Left ventricle myocardium inferior (tissue), 1 donor: ENCODE results near the gene SEMA4D. TPM values are rescaled to one million over a fixed set of nuclear protein-coding genes. Genes with fewer than 3 reads are reported as not detected.

ENCODE experiments used
- DNase-seq: peaks from one replicate; pipeline ENCODE4 v3.0.0-alpha.2; 2020
- H3K27ac ChIP-seq: fragments of 200-600 bp; replicated peaks from 2 replicates; pipeline ENCODE4 v1.8.0; 2021
- H3K27me3 ChIP-seq: fragments of 200-600 bp; 2 replicates; pipeline ENCODE4 v1.8.0; 2021; ENCODE audit warnings: low read depth
- H3K36me3 ChIP-seq: fragments of 200-600 bp; 2 replicates; pipeline ENCODE4 v1.8.0; 2021
- H3K4me1 ChIP-seq: fragments of 200-600 bp; 2 replicates; pipeline ENCODE4 v1.8.0; 2021
- H3K4me3 ChIP-seq: fragments of 200-600 bp; 2 replicates; pipeline ENCODE4 v1.8.0; 2021; ENCODE audit warnings: mild to moderate bottlenecking, moderate library complexity
- H3K9me3 ChIP-seq: fragments of 200-600 bp; replicated peaks from 2 replicates; pipeline ENCODE4 v1.8.0; 2021
- intact Hi-C: fragments of 100-400 bp; cut with micrococcal nuclease; formaldehyde crosslinking; loops from one replicate; pipeline ENCODE4 v1.11.0; 2022
- total RNA-seq: library from RNA; stranded (reverse); fragmentation: NEBNext Ultra II Directional; extraction: Animal tissue kit (Norgen Biotek cat#: 25700); gene quantifications from one replicate; pipeline ENCODE4 v1.2.1, GENCODE V29; 2021
- TF ChIP-seq, protein P1 (sequence below): fragments of 200-600 bp; IDR thresholded peaks from 2 replicates; pipeline ENCODE4 v1.8.0; 2021; ENCODE audit warnings: antibody characterized with exemption, mild to moderate bottlenecking, borderline replicate concordance
- donor health status: DM: no; HTN: yes; CAD: no; lungs with severe emphysema.

SEMA4D gene
- total RNA-seq, 1 donor from 2014 or later = 17.1 TPM

DNA sequence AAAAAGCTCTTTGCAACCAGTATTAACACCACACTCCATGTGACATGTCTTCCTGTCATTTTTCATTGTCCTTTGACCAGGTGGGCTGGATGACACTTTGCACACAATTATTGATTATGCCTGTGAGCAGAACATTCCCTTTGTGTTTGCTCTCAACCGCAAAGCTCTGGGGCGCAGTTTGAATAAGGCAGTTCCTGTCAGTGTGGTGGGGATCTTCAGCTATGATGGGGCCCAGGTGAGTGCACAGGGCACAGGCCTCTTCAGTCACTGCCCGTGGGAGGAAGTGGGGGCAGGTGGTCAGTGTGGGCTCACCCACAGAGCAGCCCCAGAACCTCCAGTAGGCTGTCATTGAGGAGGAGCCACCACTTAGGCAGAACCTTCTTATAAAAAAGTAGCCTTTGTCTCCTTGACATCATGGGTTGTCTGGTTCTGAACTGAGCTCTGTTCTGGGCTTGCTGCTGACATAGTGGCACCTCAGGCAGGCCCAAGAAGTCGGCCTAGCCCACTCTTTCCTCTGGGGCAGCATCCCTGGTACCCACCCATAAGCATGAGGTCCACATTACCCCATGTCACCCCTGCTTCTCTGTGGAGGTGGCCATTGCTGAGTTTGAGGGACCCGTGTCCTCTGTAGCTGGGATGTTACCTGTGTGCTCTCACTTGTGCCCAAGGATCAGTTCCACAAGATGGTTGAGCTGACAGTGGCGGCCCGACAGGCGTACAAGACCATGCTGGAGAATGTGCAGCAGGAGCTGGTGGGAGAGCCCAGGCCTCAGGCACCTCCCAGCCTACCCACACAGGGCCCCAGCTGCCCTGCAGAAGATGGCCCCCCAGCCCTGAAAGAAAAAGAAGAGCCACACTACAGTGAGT lies 140.3 kb downstream of the SEMA4D start:
- intact Hi-C loops = no loop called here
- TF ChIP-seq, protein P1, sequence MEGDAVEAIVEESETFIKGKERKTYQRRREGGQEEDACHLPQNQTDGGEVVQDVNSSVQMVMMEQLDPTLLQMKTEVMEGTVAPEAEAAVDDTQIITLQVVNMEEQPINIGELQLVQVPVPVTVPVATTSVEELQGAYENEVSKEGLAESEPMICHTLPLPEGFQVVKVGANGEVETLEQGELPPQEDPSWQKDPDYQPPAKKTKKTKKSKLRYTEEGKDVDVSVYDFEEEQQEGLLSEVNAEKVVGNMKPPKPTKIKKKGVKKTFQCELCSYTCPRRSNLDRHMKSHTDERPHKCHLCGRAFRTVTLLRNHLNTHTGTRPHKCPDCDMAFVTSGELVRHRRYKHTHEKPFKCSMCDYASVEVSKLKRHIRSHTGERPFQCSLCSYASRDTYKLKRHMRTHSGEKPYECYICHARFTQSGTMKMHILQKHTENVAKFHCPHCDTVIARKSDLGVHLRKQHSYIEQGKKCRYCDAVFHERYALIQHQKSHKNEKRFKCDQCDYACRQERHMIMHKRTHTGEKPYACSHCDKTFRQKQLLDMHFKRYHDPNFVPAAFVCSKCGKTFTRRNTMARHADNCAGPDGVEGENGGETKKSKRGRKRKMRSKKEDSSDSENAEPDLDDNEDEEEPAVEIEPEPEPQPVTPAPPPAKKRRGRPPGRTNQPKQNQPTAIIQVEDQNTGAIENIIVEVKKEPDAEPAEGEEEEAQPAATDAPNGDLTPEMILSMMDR = no peak
- peaks cover 53% of the 10 kb centered on the region for H3K4me1 ChIP-seq
- no peak overlapping the region for H3K4me3 ChIP-seq
- peaks cover 89% of the 10 kb centered on the region for H3K36me3 ChIP-seq
- H3K9me3 ChIP-seq = no peaks in the 10 kb centered on the region
- DNase-seq = no peak
- no peak overlapping the region for H3K27ac ChIP-seq
- H3K27me3 ChIP-seq = no peaks in the 10 kb centered on the region

DNA sequence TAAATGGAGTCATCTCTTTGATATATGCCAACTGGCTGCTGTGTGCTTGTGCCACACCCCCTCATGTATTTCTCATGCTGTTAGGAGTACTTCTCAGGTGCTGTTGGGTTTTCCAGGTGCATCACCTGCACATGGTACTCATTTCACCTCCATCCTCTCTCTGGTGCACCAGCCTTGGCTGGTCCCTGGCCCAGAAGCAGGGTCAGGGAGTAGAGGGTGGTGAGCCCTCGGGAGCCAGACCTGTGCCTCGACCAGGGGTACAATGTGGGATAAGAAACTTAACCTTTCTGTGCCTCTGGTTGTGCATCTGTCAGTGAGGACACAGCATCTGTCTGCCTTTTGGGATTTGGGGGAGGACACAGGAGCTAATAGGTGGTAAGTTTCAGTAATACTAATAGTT lies 141.1 kb downstream of the SEMA4D start:
- intact Hi-C loops = no loop called here
- Histone ChIP-seq H3K4me1 (peaks cover 61% of the 10 kb centered on the region), H3K4me3 (no peak overlapping the region), H3K27me3 (no peaks in the 10 kb centered on the region), H3K27ac (no peak overlapping the region), H3K36me3 (peaks cover 89% of the 10 kb centered on the region), H3K9me3 (no peaks in the 10 kb centered on the region)
- DNase-seq = no peak
- TF ChIP-seq, protein P1 = no peak

GRCh38 chr9:89354471-89354870 lies 143.4 kb downstream of the SEMA4D start:
- intact Hi-C loops = no loop called here
- Histone ChIP-seq H3K4me1 (peaks cover 53% of the 10 kb centered on the region), H3K9me3 (no peaks in the 10 kb centered on the region), H3K36me3 (peaks cover 97% of the 10 kb centered on the region), H3K4me3 (no peak overlapping the region), H3K27ac (no peak overlapping the region), H3K27me3 (no peaks in the 10 kb centered on the region)
- TF ChIP-seq, protein P1 = no peak
- no peak for DNase-seq

DNA sequence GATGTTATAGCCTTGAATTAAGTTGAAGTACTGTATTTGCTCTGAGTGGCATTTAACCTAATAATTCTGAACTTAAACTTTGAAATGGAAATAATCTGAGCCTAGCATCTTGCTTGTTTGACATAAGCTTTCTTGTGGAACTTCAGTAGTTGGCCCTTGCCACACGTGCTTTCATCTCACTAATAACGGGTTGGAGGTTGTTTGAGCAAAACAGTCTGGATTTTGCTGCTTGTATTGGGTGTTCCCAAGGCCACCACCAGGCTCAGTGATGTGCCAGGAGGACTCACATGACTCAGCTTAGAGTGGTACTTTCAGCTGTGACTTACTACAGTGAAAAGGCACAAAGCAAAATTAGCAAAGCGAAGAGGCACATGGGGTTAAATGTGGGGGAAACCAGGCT lies 143.9 kb downstream of the SEMA4D start:
- TF ChIP-seq, protein P1 = peak; percentile 36
- intact Hi-C loops = no loop called here
- H3K36me3 ChIP-seq = peaks cover 100% of the 10 kb centered on the region

GRCh38 chr9:89352874-89353649 lies 144.9 kb downstream of the SEMA4D start:
- H3K36me3 ChIP-seq = peaks cover 100% of the 10 kb centered on the region
- TF ChIP-seq, protein P1 = no peak

More for the DNA sequence above, 143.9 kb downstream of the SEMA4D start:
- peaks cover 48% of the 10 kb centered on the region for H3K4me1 ChIP-seq
- H3K9me3 ChIP-seq = no peaks in the 10 kb centered on the region
- DNase-seq = no peak
- no peak overlapping the region for H3K4me3 ChIP-seq
- no peaks in the 10 kb centered on the region for H3K27me3 ChIP-seq
- H3K27ac ChIP-seq = no peak overlapping the region

More at GRCh38 chr9:89352874-89353649, 144.9 kb downstream of the SEMA4D start:
- no peak for DNase-seq
- no peaks in the 10 kb centered on the region for H3K27me3 ChIP-seq
- H3K4me3 ChIP-seq = no peak overlapping the region
- intact Hi-C loops = no loop called here
- peaks cover 39% of the 10 kb centered on the region for H3K4me1 ChIP-seq
- H3K9me3 ChIP-seq = no peaks in the 10 kb centered on the region
- peak overlapping the region; percentile 27 for H3K27ac ChIP-seq
